Gastroesophageal sphincter (tissue), 4 donors: ENCODE measurements around the gene MS4A10. TPM values are rescaled to one million over a fixed set of nuclear protein-coding genes. Genes with fewer than 3 reads are reported as not detected.

Experiments used
- ATAC-seq: fragments of 150-250 bp; one replicate; pipeline ENCODE4 v1.9.1; 2016; ENCODE audit warnings: mild to moderate bottlenecking, moderate library complexity
- H3K27ac ChIP-seq, 4 donors: fragments of 200-600 bp; sonication (generic) in 3 of 4; 1 replicate in 3 of 4; 2 replicates in 1 of 4; pipeline ENCODE4 v1.5.1; 2016 to 2019
- H3K27me3 ChIP-seq: fragments of 200-600 bp; sonication (generic); one replicate; pipeline ENCODE4 v1.5.1; 2019
- H3K36me3 ChIP-seq, 2 donors: fragments of 200-600 bp; sonication (generic); one replicate each; pipeline ENCODE4 v1.5.1; 2019; ENCODE audit warnings: control low read depth in 1 of 2
- H3K4me1 ChIP-seq, 3 donors: fragments of 200-600 bp; sonication (generic); 1 replicate in 2 of 3; 2 replicates in 1 of 3; pipeline ENCODE4 v1.5.1; 2016 to 2019; ENCODE audit warnings: control low read depth in 2 of 3
- H3K4me3 ChIP-seq, 2 donors: fragments of 200-600 bp; sonication (generic); one replicate each; pipeline ENCODE4 v1.5.1; 2019; ENCODE audit warnings: mild to moderate bottlenecking in 1 of 2, moderate library complexity in 1 of 2
- H3K9me3 ChIP-seq, 3 donors: fragments of 200-600 bp; sonication (generic); one replicate each; pipeline ENCODE4 v1.5.1; 2017 to 2019; ENCODE audit warnings: control low read depth in 2 of 3
- CTCF ChIP-seq, 4 experiments: fragments of 200-600 bp in 2 of 4; fragments of 450-650 bp in 2 of 4; sonication (generic) in 1 of 4; IDR thresholded peaks; one replicate each; pipeline ENCODE4 v1.5.1; 2017 to 2019; ENCODE audit warnings: antibody characterized with exemption in 4 of 4, mild to moderate bottlenecking in 2 of 4, moderate library complexity in 2 of 4
- EP300 ChIP-seq: sonication (generic); formaldehyde crosslinking; IDR thresholded peaks from one replicate; pipeline ENCODE4 v1.6.1; 2017; ENCODE audit warnings: antibody characterized with exemption, mild to moderate bottlenecking
- POLR2A ChIP-seq, 2 donors: fragments of 450-650 bp; IDR thresholded peaks; one replicate each; pipeline ENCODE4 v1.6.1; 2017; ENCODE audit warnings: antibody characterized with exemption in 2 of 2, mild to moderate bottlenecking in 2 of 2, moderate library complexity in 1 of 2
- POLR2AphosphoS5 ChIP-seq: sonication (generic); formaldehyde crosslinking; IDR thresholded peaks from one replicate; pipeline ENCODE4 v1.6.1; 2017; ENCODE audit warnings: antibody characterized with exemption
- WGBS, 2 donors: methylation state at CpG; one replicate each; pipeline ENCODE4 v1.1.5; 2018; ENCODE audit warnings: low coverage in 1 of 2; 5-methylcytosine and 5-hydroxymethylcytosine counted together
- total RNA-seq, 4 donors: library from RNA; depleted of rRNA; stranded (reverse); fragments of >200 nt; gene quantifications; one replicate each; pipeline ENCODE4 v1.1.0, GENCODE V29; 2016

The MS4A10 gene
- total RNA-seq, 4 donors from 2014 or later: not detected

DNA sequence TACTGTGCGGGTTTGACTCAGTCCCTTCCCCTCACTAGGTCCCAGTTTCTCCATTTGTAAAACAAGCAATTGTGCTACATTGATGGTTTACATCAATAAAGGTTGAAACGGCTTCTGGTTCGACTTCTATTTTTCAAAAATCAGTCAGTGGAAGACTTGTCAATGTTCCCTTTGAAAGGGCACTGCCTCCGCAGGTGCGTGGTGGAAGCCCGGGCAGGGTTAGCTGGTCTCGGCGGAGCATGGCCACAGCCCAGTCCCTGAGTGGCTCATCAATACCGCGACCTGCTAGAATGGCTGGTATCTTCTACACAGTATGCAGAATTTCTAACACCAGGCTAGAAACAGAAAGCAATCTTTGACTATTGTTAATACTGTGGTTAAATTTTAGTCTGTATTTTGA is 16.1 kb downstream of the MS4A10 start:
- no peak overlapping the region for H3K27ac ChIP-seq
- ATAC-seq: no peak
- no peaks in the 10 kb centered on the region for H3K4me1 ChIP-seq
- H3K9me3 ChIP-seq: no peaks in the 10 kb centered on the region
- no peaks in the 10 kb centered on the region for H3K36me3 ChIP-seq
- 66 to 88% methylated on average over 4 to 10 of the region's 10 CpGs for WGBS, 2 donors
- no peak overlapping the region for H3K4me3 ChIP-seq
- H3K27me3 ChIP-seq: peaks cover 23% of the 10 kb centered on the region
- TF ChIP-seq POLR2AphosphoS5: no peak
- TF ChIP-seq POLR2A (IDR thresholded peaks at IDR 0.05): no peak
- no peak for TF ChIP-seq EP300
- TF ChIP-seq CTCF (IDR thresholded peaks at IDR 0.05): no peak

GRCh38 chr11:60803273-60803936 is 18.3 kb downstream of the MS4A10 start:
- TF ChIP-seq POLR2A (IDR thresholded peaks at IDR 0.05) (no peak), EP300 (no peak), CTCF (IDR thresholded peaks at IDR 0.05) (no peak), POLR2AphosphoS5 (no peak)
- Histone ChIP-seq H3K9me3 (no peaks in the 10 kb centered on the region), H3K36me3 (no peaks in the 10 kb centered on the region), H3K4me3 (no peak overlapping the region), H3K27ac (no peak overlapping the region), H3K27me3 (peaks cover 23% of the 10 kb centered on the region), H3K4me1 (no peaks in the 10 kb centered on the region)
- no peak for ATAC-seq
- WGBS, 2 donors: 75 to 90% methylated on average over 2 to 7 of the region's 7 CpGs

DNA sequence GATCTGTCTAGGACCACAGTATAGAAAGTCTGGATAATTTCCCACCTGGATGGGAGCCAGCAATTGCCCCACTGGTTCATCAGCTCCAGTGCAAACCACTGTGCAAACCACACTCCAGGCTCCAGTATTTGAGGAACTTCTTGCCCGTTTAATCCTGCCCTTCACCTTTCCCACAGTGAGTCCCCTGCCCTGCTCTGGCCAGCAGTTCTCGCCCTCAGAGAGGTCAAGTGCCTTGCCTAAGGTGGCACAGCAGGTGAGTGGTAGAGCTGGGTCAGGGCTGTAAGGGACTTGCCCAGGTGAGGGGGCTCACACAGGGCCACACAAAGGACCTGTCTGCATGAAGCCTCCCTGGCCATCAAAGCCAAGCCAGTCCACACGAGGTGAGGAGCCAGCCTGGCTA is 24.1 kb downstream of the MS4A10 start:
- H3K36me3 ChIP-seq: no peaks in the 10 kb centered on the region
- no peak for ATAC-seq
- no peaks in the 10 kb centered on the region for H3K4me1 ChIP-seq
- 20 to 25% methylated on average over 1 of the region's 3 CpGs for WGBS, 2 donors
- H3K4me3 ChIP-seq: no peak overlapping the region
- no peaks in the 10 kb centered on the region for H3K9me3 ChIP-seq
- no peak overlapping the region for H3K27ac ChIP-seq
- H3K27me3 ChIP-seq: peaks cover 19% of the 10 kb centered on the region
- TF ChIP-seq CTCF (IDR thresholded peaks at IDR 0.05) (no peak), POLR2A (IDR thresholded peaks at IDR 0.05) (no peak), POLR2AphosphoS5 (no peak), EP300 (no peak)

GRCh38 chr11:60809691-60810090 is 24.6 kb downstream of the MS4A10 start:
- 81 to 95% methylated on average over 4 to 8 of the region's 11 CpGs for WGBS, 2 donors
- ATAC-seq: no peak
- Histone ChIP-seq H3K9me3 (no peaks in the 10 kb centered on the region), H3K27me3 (peaks cover 19% of the 10 kb centered on the region), H3K4me3 (no peak overlapping the region), H3K4me1 (no peaks in the 10 kb centered on the region), H3K36me3 (no peaks in the 10 kb centered on the region), H3K27ac (no peak overlapping the region)
- TF ChIP-seq POLR2A (IDR thresholded peaks at IDR 0.05) (no peak), POLR2AphosphoS5 (no peak), EP300 (no peak)

GRCh38 chr11:60810151-60810550 is 25.0 kb downstream of the MS4A10 start:
- TF ChIP-seq POLR2AphosphoS5 (no peak), EP300 (no peak), CTCF (IDR thresholded peaks at IDR 0.05) (no peak), POLR2A (IDR thresholded peaks at IDR 0.05) (no peak)
- 90% methylated on average over 3 of the region's 4 CpGs; no CpG with 5 or more reads in 1 of the 2 donors for WGBS, 2 donors
- H3K27me3 ChIP-seq: peaks cover 16% of the 10 kb centered on the region
- no peak for ATAC-seq
- no peaks in the 10 kb centered on the region for H3K9me3 ChIP-seq
- H3K27ac ChIP-seq: no peak overlapping the region
- no peak overlapping the region for H3K4me3 ChIP-seq
- no peaks in the 10 kb centered on the region for H3K4me1 ChIP-seq
- H3K36me3 ChIP-seq: no peaks in the 10 kb centered on the region
